Esophagus muscularis mucosa (tissue), 4 donors: ENCODE results near the gene NR2F1. TPM values are rescaled to one million over a fixed set of nuclear protein-coding genes. Genes with fewer than 3 reads are reported as not detected.

Experiments
- DNase-seq: peaks from one replicate; pipeline ENCODE4 v3.0.0-alpha.2; 2017; ENCODE audit errors: extremely low spot score
- H3K27ac ChIP-seq, 4 donors: fragments of 200-600 bp; sonication (generic); replicated peaks in 1 of 4; 1 replicate in 3 of 4; 2 replicates in 1 of 4; pipeline ENCODE4 v1.5.1; 2016 to 2019; ENCODE audit warnings: mild to moderate bottlenecking in 1 of 4
- H3K27me3 ChIP-seq, 4 donors: fragments of 200-600 bp; sonication (generic); one replicate each; pipeline versions ENCODE4 v1.5.1 to v1.6.0; 2016 to 2019
- H3K36me3 ChIP-seq, 4 donors: fragments of 200-600 bp; sonication (generic); one replicate each; pipeline ENCODE4 v1.5.1; 2016 to 2019
- H3K4me1 ChIP-seq, 4 donors: fragments of 200-600 bp; sonication (generic); one replicate each; pipeline ENCODE4 v1.5.1; 2016 to 2019
- H3K4me3 ChIP-seq, 4 donors: fragments of 200-600 bp; sonication (generic); 1 replicate in 2 of 4; 2 replicates in 2 of 4; pipeline ENCODE4 v1.5.1; 2016 to 2019; ENCODE audit warnings: mild to moderate bottlenecking in 4 of 4, moderate library complexity in 1 of 4
- H3K9me3 ChIP-seq, 4 donors: fragments of 200-600 bp; sonication (generic); 1 replicate in 3 of 4; 2 replicates in 1 of 4; pipeline ENCODE4 v1.5.1; 2016 to 2019
- EP300 ChIP-seq: sonication (generic); formaldehyde crosslinking; IDR thresholded peaks from one replicate; pipeline ENCODE4 v1.6.1; 2017; ENCODE audit warnings: antibody characterized with exemption
- POLR2A ChIP-seq: fragments of 450-650 bp; IDR thresholded peaks from one replicate; pipeline ENCODE4 v1.6.1; 2017; ENCODE audit warnings: antibody characterized with exemption, moderate library complexity, mild to moderate bottlenecking, low read depth
- POLR2AphosphoS5 ChIP-seq, 2 donors: sonication (generic); formaldehyde crosslinking; IDR thresholded peaks; one replicate each; pipeline ENCODE4 v1.6.1; 2017; ENCODE audit warnings: antibody characterized with exemption in 2 of 2
- WGBS: methylation state at CpG from one replicate; pipeline ENCODE4 v1.1.5; 2018; 5-methylcytosine and 5-hydroxymethylcytosine counted together
- intact Hi-C: fragments of 100-400 bp; cut with DNase I; formaldehyde crosslinking; loops from one replicate; pipeline ENCODE4 v1.15.1; 2023
- total RNA-seq, 4 donors: library from RNA; depleted of rRNA; stranded (reverse); fragments of >200 nt; gene quantifications; one replicate each; pipeline versions ENCODE4 v1.1.0 to v1.2.1, GENCODE V29; 2016
- TF ChIP-seq, protein P1 (sequence below), 3 experiments: fragments of 200-600 bp in 2 of 3; fragments of 450-650 bp in 1 of 3; sonication (generic) in 2 of 3; IDR thresholded peaks; one replicate each; pipeline ENCODE4 v1.5.1; 2017 to 2019; ENCODE audit warnings: antibody characterized with exemption in 3 of 3, mild to moderate bottlenecking in 2 of 3, moderate library complexity in 1 of 3

The NR2F1 gene
- total RNA-seq, 4 donors from 2014 or later = 17.4 to 43.8 (median 40.6) TPM

DNA sequence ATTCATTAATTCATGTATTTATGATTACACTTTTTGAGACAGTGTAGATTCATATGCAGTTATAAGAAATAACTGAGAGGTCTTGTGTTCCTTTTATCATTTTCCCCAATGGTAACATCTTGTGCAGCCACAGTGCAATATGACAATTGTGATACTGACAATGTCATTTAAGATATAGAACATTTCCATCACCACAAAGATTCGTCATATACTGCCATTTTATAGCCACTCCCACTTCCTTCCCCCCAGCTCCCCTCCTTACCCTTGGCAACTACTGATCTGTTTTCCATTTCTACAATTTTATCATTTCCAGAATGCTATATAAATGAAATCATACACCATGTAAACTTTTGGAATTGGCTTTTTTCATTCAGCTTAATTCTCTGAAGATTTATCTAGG, 53.8 kb downstream of the NR2F1 start:
- no peaks in the 10 kb centered on the region for H3K4me1 ChIP-seq
- no peak for TF ChIP-seq POLR2A
- TF ChIP-seq, protein P1, sequence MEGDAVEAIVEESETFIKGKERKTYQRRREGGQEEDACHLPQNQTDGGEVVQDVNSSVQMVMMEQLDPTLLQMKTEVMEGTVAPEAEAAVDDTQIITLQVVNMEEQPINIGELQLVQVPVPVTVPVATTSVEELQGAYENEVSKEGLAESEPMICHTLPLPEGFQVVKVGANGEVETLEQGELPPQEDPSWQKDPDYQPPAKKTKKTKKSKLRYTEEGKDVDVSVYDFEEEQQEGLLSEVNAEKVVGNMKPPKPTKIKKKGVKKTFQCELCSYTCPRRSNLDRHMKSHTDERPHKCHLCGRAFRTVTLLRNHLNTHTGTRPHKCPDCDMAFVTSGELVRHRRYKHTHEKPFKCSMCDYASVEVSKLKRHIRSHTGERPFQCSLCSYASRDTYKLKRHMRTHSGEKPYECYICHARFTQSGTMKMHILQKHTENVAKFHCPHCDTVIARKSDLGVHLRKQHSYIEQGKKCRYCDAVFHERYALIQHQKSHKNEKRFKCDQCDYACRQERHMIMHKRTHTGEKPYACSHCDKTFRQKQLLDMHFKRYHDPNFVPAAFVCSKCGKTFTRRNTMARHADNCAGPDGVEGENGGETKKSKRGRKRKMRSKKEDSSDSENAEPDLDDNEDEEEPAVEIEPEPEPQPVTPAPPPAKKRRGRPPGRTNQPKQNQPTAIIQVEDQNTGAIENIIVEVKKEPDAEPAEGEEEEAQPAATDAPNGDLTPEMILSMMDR (IDR thresholded peaks at IDR 0.05) = no peak
- no peak for TF ChIP-seq EP300
- no peak for TF ChIP-seq POLR2AphosphoS5 (IDR thresholded peaks at IDR 0.05)

DNA sequence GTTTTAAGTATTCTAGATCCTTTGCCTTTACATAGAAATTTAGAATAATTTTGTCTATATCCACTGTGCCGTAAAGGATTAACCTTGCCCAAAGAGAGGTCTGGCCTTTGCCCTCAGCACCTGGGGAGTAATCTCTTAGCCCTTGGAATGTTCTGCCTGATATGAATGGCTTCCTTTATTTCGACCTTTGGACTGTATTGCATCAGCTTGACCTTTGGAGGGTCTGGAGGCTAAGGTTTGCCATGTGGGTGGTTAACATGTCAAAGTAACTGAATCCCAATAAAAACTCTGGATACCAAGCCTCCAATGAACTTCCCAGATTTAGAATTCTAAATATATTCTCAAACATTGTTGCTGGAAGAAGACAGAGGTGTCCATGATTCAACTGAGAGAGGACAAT, 54.7 kb downstream of the NR2F1 start:
- no peaks in the 10 kb centered on the region for H3K4me1 ChIP-seq
- intact Hi-C loops = no loop called here
- no peak for TF ChIP-seq POLR2A
- TF ChIP-seq, protein P1 (IDR thresholded peaks at IDR 0.05) = no peak
- TF ChIP-seq POLR2AphosphoS5 (IDR thresholded peaks at IDR 0.05) = no peak
- no peak for TF ChIP-seq EP300
- H3K4me3 ChIP-seq = no peak overlapping the region
- DNase-seq = no peak
- H3K27ac ChIP-seq = no peak overlapping the region
- 86% methylated on average over 2 of the region's 2 CpGs for WGBS
- H3K36me3 ChIP-seq = no peaks in the 10 kb centered on the region
- H3K9me3 ChIP-seq = no peaks in the 10 kb centered on the region
- H3K27me3 ChIP-seq = no peaks in the 10 kb centered on the region

More for the DNA sequence above, 53.8 kb downstream of the NR2F1 start:
- no peaks in the 10 kb centered on the region for H3K9me3 ChIP-seq
- H3K36me3 ChIP-seq = no peaks in the 10 kb centered on the region
- DNase-seq = no peak
- WGBS = 83% methylated on average over 1 of the region's 1 CpG
- intact Hi-C loops = no loop called here
- no peak overlapping the region for H3K27ac ChIP-seq
- no peak overlapping the region for H3K4me3 ChIP-seq
- no peaks in the 10 kb centered on the region for H3K27me3 ChIP-seq

DNA sequence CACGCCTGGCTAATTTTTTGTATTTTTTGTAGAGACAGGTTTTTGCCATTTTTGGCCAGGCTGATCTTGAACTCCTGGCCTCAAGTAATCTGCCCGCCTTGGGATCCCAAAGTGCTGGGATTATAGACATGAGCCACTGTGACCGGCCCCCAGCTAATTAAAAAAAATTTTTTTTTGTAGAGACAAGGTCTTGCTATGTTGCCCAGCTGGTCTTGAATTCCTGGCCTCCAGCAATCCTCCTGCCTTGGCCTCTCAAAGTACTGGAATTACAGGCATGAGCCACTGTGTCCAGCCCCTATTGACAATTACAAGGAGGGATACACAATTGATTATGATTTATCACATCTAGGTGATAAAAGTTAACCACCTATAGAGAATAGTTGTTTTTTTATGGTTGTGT, 59.5 kb downstream of the NR2F1 start:
- Histone ChIP-seq H3K27ac (no peak overlapping the region), H3K9me3 (no peaks in the 10 kb centered on the region), H3K4me1 (no peaks in the 10 kb centered on the region), H3K36me3 (no peaks in the 10 kb centered on the region), H3K27me3 (no peaks in the 10 kb centered on the region), H3K4me3 (no peak overlapping the region)
- TF ChIP-seq EP300 = no peak
- TF ChIP-seq POLR2A = no peak
- no peak for TF ChIP-seq POLR2AphosphoS5 (IDR thresholded peaks at IDR 0.05)
- TF ChIP-seq, protein P1 (IDR thresholded peaks at IDR 0.05) = no peak
- 100% methylated on average over 3 of the region's 3 CpGs for WGBS
- intact Hi-C loops = no loop called here
- no peak for DNase-seq

Other genes starting within 250 kb of the NR2F1 start
- gene NR2F1-AS1, start 2.0 kb upstream of the NR2F1 start, total RNA-seq = 10 to 100 TPM in 1 of 4 donors, 1 to 10 TPM in 3; 8.6 to 22.8 (median 9.5) TPM
- 1 to 10 TPM in 3 of 4 donors, under 1 TPM in 1; 0.52 to 2.5 (median 1.2) TPM for gene POU5F2, start 158.4 kb downstream of the NR2F1 start, total RNA-seq